ENCODE results near the gene FGD6.
A peak's percentile ranks its signal among the peaks of the same experiment; 100 is the strongest.

FGD6 gene

GRCh38 chr12:95191060-95191696 is 26.1 kb downstream of the FGD6 start:
- ATAC-seq, result no peak
- TF ChIP-seq TCF4 (CRISPR knock-in tag; IDR thresholded peaks at IDR 0.05; ENCODE audit: borderline replicate concordance), result peak; percentile 45; the same call in 1 of the 2 replicates
- TF ChIP-seq ZNF8 (CRISPR knock-in tag; IDR thresholded peaks at IDR 0.05), result no peak
- no peak for TF ChIP-seq PPARA (CRISPR knock-in tag; IDR thresholded peaks at IDR 0.05; ENCODE audit: borderline replicate concordance)
- no peak for TF ChIP-seq RARB (CRISPR knock-in tag; IDR thresholded peaks at IDR 0.05)

GRCh38 chr12:95187865-95188415 is 29.3 kb downstream of the FGD6 start:
- no peak for ATAC-seq
- TF ChIP-seq RARB (CRISPR knock-in tag; IDR thresholded peaks at IDR 0.05) (no peak), BACH2 (CRISPR knock-in tag; IDR thresholded peaks at IDR 0.05; ENCODE audit: borderline replicate concordance) (no peak), SNAI2 (CRISPR knock-in tag; IDR thresholded peaks at IDR 0.05) (no peak), GLIS3 (CRISPR knock-in tag; IDR thresholded peaks at IDR 0.05) (no peak), PPARA (CRISPR knock-in tag; IDR thresholded peaks at IDR 0.05; ENCODE audit: borderline replicate concordance) (no peak), ISL1 (CRISPR knock-in tag; IDR thresholded peaks at IDR 0.05) (no peak), ZC3H10 (CRISPR knock-in tag; IDR thresholded peaks at IDR 0.05) (no peak), PATZ1 (CRISPR knock-in tag; IDR thresholded peaks at IDR 0.05; ENCODE audit: borderline replicate concordance) (no peak), OSR1 (CRISPR knock-in tag; IDR thresholded peaks at IDR 0.05) (no peak), TOX (CRISPR knock-in tag; IDR thresholded peaks at IDR 0.05; ENCODE audit: borderline replicate concordance) (no peak), CSRNP3 (CRISPR knock-in tag; IDR thresholded peaks at IDR 0.05) (no peak), POU6F1 (CRISPR knock-in tag; IDR thresholded peaks at IDR 0.05; ENCODE audit: borderline replicate concordance, low read depth) (no peak), TSHZ2 (CRISPR knock-in tag; IDR thresholded peaks at IDR 0.05) (no peak), ZNF565 (CRISPR knock-in tag; conservative IDR thresholded peaks at IDR 0.05; ENCODE audit: low read depth) (no peak), ZFP30 (CRISPR knock-in tag; IDR thresholded peaks at IDR 0.05) (no peak), CSDC2 (CRISPR knock-in tag; IDR thresholded peaks at IDR 0.05) (no peak)

GRCh38 chr12:95185854-95186253 is 31.4 kb downstream of the FGD6 start:
- no peak for ATAC-seq
- TF ChIP-seq GLIS3 (CRISPR knock-in tag; IDR thresholded peaks at IDR 0.05) (no peak), ZNF70 (CRISPR knock-in tag; IDR thresholded peaks at IDR 0.05) (no peak), SNAI2 (CRISPR knock-in tag; IDR thresholded peaks at IDR 0.05) (no peak), ZC3H10 (CRISPR knock-in tag; IDR thresholded peaks at IDR 0.05) (no peak), PPARA (CRISPR knock-in tag; IDR thresholded peaks at IDR 0.05; ENCODE audit: borderline replicate concordance) (no peak), ZNF8 (CRISPR knock-in tag; IDR thresholded peaks at IDR 0.05) (no peak), ISL1 (CRISPR knock-in tag; IDR thresholded peaks at IDR 0.05) (no peak), TSHZ2 (CRISPR knock-in tag; IDR thresholded peaks at IDR 0.05) (no peak), TCF4 (CRISPR knock-in tag; IDR thresholded peaks at IDR 0.05; ENCODE audit: borderline replicate concordance) (no peak), ESRRG (CRISPR knock-in tag; IDR thresholded peaks at IDR 0.05) (no peak), OSR1 (CRISPR knock-in tag; IDR thresholded peaks at IDR 0.05) (no peak), BACH2 (CRISPR knock-in tag; IDR thresholded peaks at IDR 0.05; ENCODE audit: borderline replicate concordance) (no peak), ARNTL (CRISPR knock-in tag; IDR thresholded peaks at IDR 0.05; ENCODE audit: borderline replicate concordance, low read depth) (no peak), PATZ1 (CRISPR knock-in tag; IDR thresholded peaks at IDR 0.05; ENCODE audit: borderline replicate concordance) (no peak), POU6F1 (CRISPR knock-in tag; IDR thresholded peaks at IDR 0.05; ENCODE audit: borderline replicate concordance, low read depth) (no peak), ZNF565 (CRISPR knock-in tag; conservative IDR thresholded peaks at IDR 0.05; ENCODE audit: low read depth) (no peak), CSDC2 (CRISPR knock-in tag; IDR thresholded peaks at IDR 0.05) (no peak)
